Bronchial epithelial cell (primary cell): ENCODE data around the gene NAA10. TPM values are rescaled to one million over a fixed set of nuclear protein-coding genes. Genes with fewer than 3 reads are reported as not detected.
"Not testable (repeated sequence)": the region's sequence is repeated elsewhere in the genome, so short reads cannot be mapped to it uniquely, and the experiment has no call there.

Experiments
- DNase-seq: peaks from one replicate; pipeline ENCODE4 v3.0.0-alpha.2; 2010; ENCODE audit warnings: low read depth
- FAIRE-seq: peaks from 2 replicates; lab custom pipeline; 2011; peaks lifted over from hg19 to GRCh38; lab: Jason Lieb, UNC
- H3K27me3 ChIP-seq: 2 replicates; pipeline ENCODE4 v1.5.1; 2011; ENCODE audit warnings: low read length; ENCODE audit not compliant: control insufficient read depth, insufficient read depth
- H3K36me3 ChIP-seq: 2 replicates; pipeline ENCODE4 v1.5.1; 2011; ENCODE audit warnings: low read length; ENCODE audit not compliant: control insufficient read depth, insufficient read depth
- H3K4me3 ChIP-seq: 2 replicates; pipeline ENCODE4 v1.5.1; 2011; ENCODE audit warnings: mild to moderate bottlenecking, low read depth, low read length, control low read depth
- CTCF ChIP-seq: IDR thresholded peaks from 2 replicates; pipeline ENCODE4 v1.5.1; 2011; ENCODE audit warnings: mild to moderate bottlenecking, moderate library complexity, low read length, control low read depth, inconsistent platforms; ENCODE audit not compliant: insufficient read depth, severe bottlenecking
- total RNA-seq: library from RNA; depleted of rRNA; stranded (reverse); fragments of >200 nt; gene quantifications from 2 replicates; pipeline ENCODE4 v1.2.1, GENCODE V29; 2014

Gene NAA10
- total RNA-seq: 56.9 and 66.8 TPM in 2 replicates

DNA sequence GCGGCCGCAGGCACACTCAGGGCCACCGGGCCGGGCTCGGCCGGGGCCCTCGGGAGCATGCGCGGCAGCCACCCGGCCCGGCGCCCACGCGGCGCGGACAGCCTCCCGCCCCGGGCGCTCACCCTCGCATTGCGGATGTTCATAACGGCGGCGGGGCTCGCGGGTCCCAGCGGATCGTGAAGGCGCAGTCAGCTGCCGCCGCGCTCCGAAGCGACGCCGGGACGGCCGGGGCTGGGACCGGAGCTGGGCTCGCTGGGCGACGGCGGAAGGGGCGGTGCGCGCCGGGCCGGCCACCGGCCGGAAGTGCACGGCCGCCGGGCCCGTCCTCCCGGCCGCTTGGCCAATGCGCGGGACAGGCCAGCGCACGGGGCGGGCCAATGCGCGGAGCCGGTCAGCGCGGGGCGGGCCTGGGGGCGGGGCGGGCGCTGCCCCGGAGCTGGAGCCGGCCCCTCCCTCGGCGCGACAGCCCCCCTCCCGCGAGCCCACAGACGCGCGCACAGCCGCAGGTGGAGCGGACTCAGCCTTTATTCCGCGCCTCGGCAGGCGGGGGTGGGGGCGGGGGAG is at the start of gene NAA10:
Gene NAA10, minus strand, starts transcription at position 276 of the 564 bp plus-strand sequence. Its CDS starts 133 bp downstream, at position 143.
- no peak for TF ChIP-seq CTCF
- peaks cover 4% of the 10 kb centered on the region for H3K36me3 ChIP-seq
- no peak for FAIRE-seq
- H3K4me3 ChIP-seq: peak within 1 kb of the TSS; percentile 61
- H3K27me3 ChIP-seq: no peaks in the 10 kb centered on the region
- peak; percentile 43 for DNase-seq

- TF ChIP-seq CTCF: no peak
- Histone ChIP-seq H3K27me3 (no peaks in the 10 kb centered on the region), H3K36me3 (no peaks in the 10 kb centered on the region), H3K4me3 (no peak overlapping the region)
- FAIRE-seq (peak; percentile 36), DNase-seq (no peak)
Observed at GRCh38 chrX:153983321-153983801, 48.5 kb upstream of the NAA10 start.

GRCh38 chrX:153981771-153982533 is 47.1 kb upstream of the NAA10 start:
- Histone ChIP-seq H3K36me3 (no peaks in the 10 kb centered on the region), H3K27me3 (no peaks in the 10 kb centered on the region), H3K4me3 (no peak overlapping the region)
- FAIRE-seq: no peak
- DNase-seq: no peak
- no peak for TF ChIP-seq CTCF

- DNase-seq (no peak), FAIRE-seq (no peak)
- Histone ChIP-seq H3K4me3 (no peak overlapping the region), H3K27me3 (no peaks in the 10 kb centered on the region), H3K36me3 (no peaks in the 10 kb centered on the region)
- TF ChIP-seq CTCF: no peak
Observed at GRCh38 chrX:153981231-153981630, 46.4 kb upstream of the NAA10 start.

DNA sequence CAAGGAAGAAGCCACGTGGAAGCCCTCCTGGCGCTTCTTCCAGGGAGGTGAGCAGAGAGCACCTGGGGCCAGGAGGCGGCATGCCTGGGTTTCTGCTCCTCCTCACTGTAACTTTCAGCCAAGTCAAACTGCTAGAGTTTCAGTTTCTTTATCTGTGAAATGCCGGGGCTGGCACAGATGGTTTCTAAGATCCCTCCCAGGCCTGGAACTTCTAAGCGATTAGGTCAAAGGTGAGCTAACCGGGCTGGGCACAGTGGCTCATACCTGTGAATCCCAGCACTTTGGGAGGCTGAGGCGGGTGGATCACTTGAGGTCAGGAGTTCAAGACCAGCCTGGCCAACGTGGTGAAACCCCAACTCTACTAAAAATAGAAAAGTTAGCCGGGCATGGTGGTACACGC is 45.6 kb upstream of the NAA10 start:
- H3K4me3 ChIP-seq, FAIRE-seq, H3K36me3 ChIP-seq, H3K27me3 ChIP-seq, DNase-seq: not testable (repeated sequence)

- no peak for TF ChIP-seq CTCF
- no peaks in the 10 kb centered on the region for H3K27me3 ChIP-seq
- no peak overlapping the region for H3K4me3 ChIP-seq
- H3K36me3 ChIP-seq: no peaks in the 10 kb centered on the region
- DNase-seq: no peak
- no peak for FAIRE-seq
Observed at GRCh38 chrX:153974726-153975286, 40.0 kb upstream of the NAA10 start.
